Measurements from ENCODE around the gene DBT.

DBT gene

GRCh38 chr1:100287162-100287561 lies 37.5 kb upstream of the DBT start:
- DNase-seq (ENCODE audit: extremely low read depth, insufficient read length) = no peak
- Histone ChIP-seq H3K36me3 (ENCODE audit: control insufficient read depth, insufficient read depth, low read length) (peaks cover 8% of the 10 kb centered on the region), H3K4me3 (replicated peaks; ENCODE audit: low read depth, low read length) (no peak overlapping the region), H3K27me3 (replicated peaks; ENCODE audit: control insufficient read depth, insufficient read depth, low read length) (no peaks in the 10 kb centered on the region)
- TF ChIP-seq CTCF (IDR thresholded peaks at IDR 0.05; ENCODE audit: insufficient read depth, low read length, poor library complexity, severe bottlenecking) = no peak

GRCh38 chr1:100284591-100284990 lies 35.0 kb upstream of the DBT start:
- TF ChIP-seq CTCF (IDR thresholded peaks at IDR 0.05; ENCODE audit: insufficient read depth, low read length, poor library complexity, severe bottlenecking) = no peak
- no peak overlapping the region for H3K4me3 ChIP-seq (replicated peaks; ENCODE audit: low read depth, low read length)
- no peak for DNase-seq (ENCODE audit: extremely low read depth, insufficient read length)
- peaks cover 6% of the 10 kb centered on the region for H3K36me3 ChIP-seq (ENCODE audit: control insufficient read depth, insufficient read depth, low read length)
- no peaks in the 10 kb centered on the region for H3K27me3 ChIP-seq (replicated peaks; ENCODE audit: control insufficient read depth, insufficient read depth, low read length)

- Histone ChIP-seq H3K27me3 (replicated peaks; ENCODE audit: control insufficient read depth, insufficient read depth, low read length) (no peaks in the 10 kb centered on the region), H3K36me3 (ENCODE audit: control insufficient read depth, insufficient read depth, low read length) (peaks cover 3% of the 10 kb centered on the region), H3K4me3 (replicated peaks; ENCODE audit: low read depth, low read length) (no peak overlapping the region)
- no peak for DNase-seq (ENCODE audit: extremely low read depth, insufficient read length)
- no peak for TF ChIP-seq CTCF (IDR thresholded peaks at IDR 0.05; ENCODE audit: insufficient read depth, low read length, poor library complexity, severe bottlenecking)
Measured at GRCh38 chr1:100279954-100280682, 30.5 kb upstream of the DBT start.

GRCh38 chr1:100279358-100279923 lies 29.8 kb upstream of the DBT start:
- no peak for TF ChIP-seq CTCF (IDR thresholded peaks at IDR 0.05; ENCODE audit: insufficient read depth, low read length, poor library complexity, severe bottlenecking)
- Histone ChIP-seq H3K4me3 (replicated peaks; ENCODE audit: low read depth, low read length) (no peak overlapping the region), H3K27me3 (replicated peaks; ENCODE audit: control insufficient read depth, insufficient read depth, low read length) (no peaks in the 10 kb centered on the region), H3K36me3 (ENCODE audit: control insufficient read depth, insufficient read depth, low read length) (peaks cover 3% of the 10 kb centered on the region)
- no peak for DNase-seq (ENCODE audit: extremely low read depth, insufficient read length)

- DNase-seq (ENCODE audit: extremely low read depth, insufficient read length) = no peak
- no peak overlapping the region for H3K4me3 ChIP-seq (replicated peaks; ENCODE audit: low read depth, low read length)
- H3K36me3 ChIP-seq (ENCODE audit: control insufficient read depth, insufficient read depth, low read length) = peaks cover 6% of the 10 kb centered on the region
- no peaks in the 10 kb centered on the region for H3K27me3 ChIP-seq (replicated peaks; ENCODE audit: control insufficient read depth, insufficient read depth, low read length)
- TF ChIP-seq CTCF (IDR thresholded peaks at IDR 0.05; ENCODE audit: insufficient read depth, low read length, poor library complexity, severe bottlenecking) = no peak
Measured at GRCh38 chr1:100277866-100278265, 28.2 kb upstream of the DBT start.
